HepG2 (cell line): Measurements from ENCODE around the gene GALNT12. TPM values are rescaled to one million over a fixed set of nuclear protein-coding genes. Genes with fewer than 3 reads are reported as not detected.

Source experiments
- GZF1 ChIP-seq: sonication (generic); formaldehyde crosslinking; IDR thresholded peaks from 2 replicates; pipeline ENCODE4 v1.5.1; 2020; ENCODE audit warnings: mild to moderate bottlenecking, missing genetic modification reagents
- NR1H2 ChIP-seq: sonication (generic); formaldehyde crosslinking; IDR thresholded peaks from 2 replicates; pipeline ENCODE4 v1.8.1; 2022; ENCODE audit warnings: low read depth, missing genetic modification reagents, borderline replicate concordance
- ZNF136 ChIP-seq: sonication (generic); formaldehyde crosslinking; IDR thresholded peaks from 2 replicates; pipeline ENCODE4 v1.8.1; 2022; ENCODE audit warnings: low read depth, mild to moderate bottlenecking, moderate library complexity, missing genetic modification reagents
- ZNF547 ChIP-seq: sonication (generic); formaldehyde crosslinking; IDR thresholded peaks from 2 replicates; pipeline ENCODE4 v1.5.1; 2020; ENCODE audit warnings: mild to moderate bottlenecking, missing genetic modification reagents
- ZNF616 ChIP-seq: sonication (generic); formaldehyde crosslinking; IDR thresholded peaks from 2 replicates; pipeline ENCODE4 v1.5.0; 2020; ENCODE audit warnings: low read depth, mild to moderate bottlenecking, missing genetic modification reagents
- ZNF652 ChIP-seq: IDR thresholded peaks from 2 replicates; pipeline ENCODE4 v1.6.1; 2016; ENCODE audit warnings: low read depth, borderline replicate concordance
- polyA plus RNA-seq, 8 experiments: library from polyadenylated mRNA; depleted of rRNA in 3 of 8; stranded (reverse) in 7 of 8; unstranded in 1 of 8; fragments of >200 nt; fragmentation: Illumina TruSeq in 4 of 8; extraction: Trizol in 4 of 8; gene quantifications; 2 replicates each; pipeline versions ENCODE4 v1.2.1 to v1.2.3, GENCODE V29; 2011 to 2016; ENCODE audit warnings: low read depth in 4 of 8, missing spikeins in 1 of 8, mixed read lengths in 1 of 8; ENCODE audit not compliant: insufficient read depth in 1 of 8
- total RNA-seq, 5 experiments: library from RNA; depleted of rRNA; stranded (reverse); fragments of >200 nt; fragmentation: Illumina TruSeq; extraction: Trizol; gene quantifications; 2 replicates each; pipeline ENCODE4 v1.2.3, GENCODE V29; 2016; ENCODE audit warnings: low read depth in 1 of 5
- TF ChIP-seq, protein P1 (sequence below): sonication (generic); formaldehyde crosslinking; IDR thresholded peaks from 2 replicates; pipeline ENCODE4 v1.8.0; 2022; ENCODE audit warnings: missing genetic modification reagents, mild to moderate bottlenecking, borderline replicate concordance
- TF ChIP-seq, protein P2 (sequence below), 2 experiments: sonication (generic) in 1 of 2; formaldehyde crosslinking in 1 of 2; IDR thresholded peaks; 2 replicates each; pipeline versions ENCODE4 v1.6.1 to v1.9.0; 2014 to 2022; ENCODE audit warnings: antibody characterized with exemption in 1 of 2, borderline replicate concordance in 1 of 2, inconsistent platforms in 1 of 2, low read depth in 1 of 2, missing genetic modification reagents in 1 of 2
- TF ChIP-seq, protein P3 (sequence below): sonication (generic); formaldehyde crosslinking; IDR thresholded peaks from 2 replicates; pipeline ENCODE4 v1.8.1; 2023; ENCODE audit warnings: mild to moderate bottlenecking, moderate library complexity, missing genetic modification reagents

GALNT12 gene
- total and polyA plus RNA-seq, 2 of the 13 experiments (the other 11 are each of a cell fraction or from before 2014, with no cell fraction given): 0.07 TPM; not detected in 1

DNA sequence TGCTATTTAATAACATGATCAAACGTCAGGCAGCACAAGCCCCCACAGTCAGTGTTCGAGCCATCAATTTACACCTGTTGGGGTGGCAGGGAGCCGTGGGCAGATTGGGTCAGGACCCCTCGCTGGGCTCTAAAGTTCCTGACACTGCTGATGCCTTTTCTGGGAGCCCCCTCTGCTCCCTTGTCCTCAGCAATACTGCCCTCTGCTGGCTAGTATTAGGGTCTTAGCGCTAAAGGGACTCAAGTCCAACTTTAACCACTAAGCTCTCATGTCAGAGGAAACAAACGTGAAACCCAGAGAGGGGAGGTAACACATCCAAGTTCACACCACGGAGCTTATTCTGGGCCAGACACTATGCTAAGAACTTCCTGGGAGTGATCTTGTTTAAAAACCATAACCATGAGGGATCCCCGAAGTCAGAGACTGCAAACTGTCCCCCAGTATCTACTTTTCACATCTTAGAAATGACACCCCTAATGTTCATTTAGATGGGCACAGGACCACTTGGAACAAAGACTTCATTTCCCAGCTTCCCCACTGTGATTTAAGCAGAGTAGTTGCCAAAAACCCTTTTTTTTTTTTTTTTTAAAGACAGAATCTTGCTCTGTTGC is 31.5 kb upstream of the GALNT12 start (continued):
- no peak for TF ChIP-seq ZNF136 (CRISPR knock-in tag)
- TF ChIP-seq, protein P1, sequence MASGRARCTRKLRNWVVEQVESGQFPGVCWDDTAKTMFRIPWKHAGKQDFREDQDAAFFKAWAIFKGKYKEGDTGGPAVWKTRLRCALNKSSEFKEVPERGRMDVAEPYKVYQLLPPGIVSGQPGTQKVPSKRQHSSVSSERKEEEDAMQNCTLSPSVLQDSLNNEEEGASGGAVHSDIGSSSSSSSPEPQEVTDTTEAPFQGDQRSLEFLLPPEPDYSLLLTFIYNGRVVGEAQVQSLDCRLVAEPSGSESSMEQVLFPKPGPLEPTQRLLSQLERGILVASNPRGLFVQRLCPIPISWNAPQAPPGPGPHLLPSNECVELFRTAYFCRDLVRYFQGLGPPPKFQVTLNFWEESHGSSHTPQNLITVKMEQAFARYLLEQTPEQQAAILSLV (CRISPR knock-in tag): no peak
- no peak for TF ChIP-seq ZNF547 (CRISPR knock-in tag)
- no peak for TF ChIP-seq GZF1
- no peak for TF ChIP-seq NR1H2 (CRISPR knock-in tag)
- TF ChIP-seq, protein P2, sequence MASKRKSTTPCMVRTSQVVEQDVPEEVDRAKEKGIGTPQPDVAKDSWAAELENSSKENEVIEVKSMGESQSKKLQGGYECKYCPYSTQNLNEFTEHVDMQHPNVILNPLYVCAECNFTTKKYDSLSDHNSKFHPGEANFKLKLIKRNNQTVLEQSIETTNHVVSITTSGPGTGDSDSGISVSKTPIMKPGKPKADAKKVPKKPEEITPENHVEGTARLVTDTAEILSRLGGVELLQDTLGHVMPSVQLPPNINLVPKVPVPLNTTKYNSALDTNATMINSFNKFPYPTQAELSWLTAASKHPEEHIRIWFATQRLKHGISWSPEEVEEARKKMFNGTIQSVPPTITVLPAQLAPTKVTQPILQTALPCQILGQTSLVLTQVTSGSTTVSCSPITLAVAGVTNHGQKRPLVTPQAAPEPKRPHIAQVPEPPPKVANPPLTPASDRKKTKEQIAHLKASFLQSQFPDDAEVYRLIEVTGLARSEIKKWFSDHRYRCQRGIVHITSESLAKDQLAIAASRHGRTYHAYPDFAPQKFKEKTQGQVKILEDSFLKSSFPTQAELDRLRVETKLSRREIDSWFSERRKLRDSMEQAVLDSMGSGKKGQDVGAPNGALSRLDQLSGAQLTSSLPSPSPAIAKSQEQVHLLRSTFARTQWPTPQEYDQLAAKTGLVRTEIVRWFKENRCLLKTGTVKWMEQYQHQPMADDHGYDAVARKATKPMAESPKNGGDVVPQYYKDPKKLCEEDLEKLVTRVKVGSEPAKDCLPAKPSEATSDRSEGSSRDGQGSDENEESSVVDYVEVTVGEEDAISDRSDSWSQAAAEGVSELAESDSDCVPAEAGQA (IDR thresholded peaks at IDR 0.05; ENCODE audit: low read depth): no peak
- TF ChIP-seq, protein P2 (CRISPR knock-in tag; IDR thresholded peaks at IDR 0.05; ENCODE audit: borderline replicate concordance): no peak
- 0 out of 2 replicates have a peak, but pooled peaks have one; percentile 43 for TF ChIP-seq ZNF652 (CRISPR knock-in tag)
- TF ChIP-seq, protein P3, sequence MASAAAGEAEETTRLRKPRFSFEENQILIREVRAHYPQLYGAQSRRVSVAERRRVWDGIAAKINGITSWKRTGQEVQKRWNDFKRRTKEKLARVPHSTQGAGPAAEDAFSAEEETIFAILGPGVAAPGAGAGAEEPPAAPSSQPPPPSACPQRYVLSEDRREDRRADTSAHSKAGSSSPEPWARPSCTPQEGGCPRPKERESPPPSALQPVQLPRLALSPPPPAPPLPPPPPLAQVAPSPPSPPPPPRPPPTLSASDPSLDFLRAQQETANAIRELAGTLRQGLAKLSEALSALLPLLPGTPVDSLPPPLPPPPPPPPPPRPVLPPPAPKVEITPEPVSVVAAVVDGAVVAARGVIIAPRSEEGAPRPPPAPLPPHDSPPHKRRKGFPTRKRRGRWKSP (CRISPR knock-in tag): no peak
- TF ChIP-seq ZNF616 (CRISPR knock-in tag): no peak
